ENCODE measurements around the gene SSH2.
"Not testable (repeated sequence)": the region's sequence is repeated elsewhere in the genome, so short reads cannot be mapped to it uniquely, and the experiment has no call there.

Gene SSH2

DNA sequence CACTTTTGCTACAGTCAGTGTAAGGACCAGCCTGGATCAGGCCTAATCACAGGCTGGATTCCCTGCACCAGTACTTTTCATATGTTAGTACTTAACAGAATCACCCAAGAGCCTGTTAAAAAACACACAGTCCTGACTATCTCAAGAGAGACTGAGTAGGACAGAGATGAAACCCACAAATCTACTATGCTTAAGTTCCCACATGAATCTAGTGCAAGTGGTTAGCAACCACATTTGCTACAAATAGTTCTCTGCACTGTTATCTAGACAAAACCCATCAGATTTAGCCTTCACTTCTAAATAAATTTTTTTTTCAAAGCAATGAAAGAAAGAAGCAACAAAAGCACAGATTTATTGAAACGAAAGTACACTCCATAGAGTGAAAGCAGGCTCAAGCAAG, 38.9 kb downstream of the SSH2 start:
- no peak for DNase-seq (ENCODE audit: low spot score)
- TF ChIP-seq CTCF (IDR thresholded peaks at IDR 0.05; ENCODE audit: extremely low read depth, missing control alignments), result no peak

GRCh38 chr17:29885031-29885640, 44.9 kb downstream of the SSH2 start:
- no peak for DNase-seq (ENCODE audit: low spot score)
- no peak for TF ChIP-seq CTCF (IDR thresholded peaks at IDR 0.05; ENCODE audit: extremely low read depth, missing control alignments)

GRCh38 chr17:29883497-29883896, 46.5 kb downstream of the SSH2 start:
- no peak for TF ChIP-seq CTCF (IDR thresholded peaks at IDR 0.05; ENCODE audit: extremely low read depth, missing control alignments)
- DNase-seq (ENCODE audit: low spot score), result no peak

DNA sequence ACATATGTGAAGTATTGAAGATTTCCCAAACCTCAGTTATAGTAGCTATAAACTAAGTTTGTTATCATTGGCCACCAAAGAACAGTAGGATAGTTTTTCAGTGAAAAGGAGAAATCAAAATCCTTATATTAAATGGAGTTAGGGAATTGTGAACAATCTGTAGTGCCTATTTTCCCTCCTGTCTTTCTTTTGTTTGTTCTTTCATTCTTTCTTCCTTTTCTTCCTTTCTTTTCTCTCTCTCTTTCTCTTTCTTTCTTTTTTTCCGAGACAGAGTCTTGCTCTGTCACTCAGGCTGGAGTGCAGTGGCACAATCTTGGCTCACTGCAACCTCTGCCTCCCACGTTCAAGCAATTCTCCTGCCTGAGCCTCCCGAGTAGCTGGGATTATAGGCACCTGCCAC, 48.8 kb downstream of the SSH2 start:
- no peak for DNase-seq (ENCODE audit: low spot score)
- TF ChIP-seq CTCF (IDR thresholded peaks at IDR 0.05; ENCODE audit: extremely low read depth, missing control alignments), result no peak

- no peak for TF ChIP-seq CTCF (IDR thresholded peaks at IDR 0.05; ENCODE audit: extremely low read depth, missing control alignments)
- DNase-seq (ENCODE audit: low spot score), result no peak
Observed at GRCh38 chr17:29880031-29880430, 50.0 kb downstream of the SSH2 start.

GRCh38 chr17:29874931-29875596, 55.0 kb downstream of the SSH2 start:
- DNase-seq (ENCODE audit: low spot score), result no peak
- TF ChIP-seq CTCF (IDR thresholded peaks at IDR 0.05; ENCODE audit: extremely low read depth, missing control alignments), result no peak

DNA sequence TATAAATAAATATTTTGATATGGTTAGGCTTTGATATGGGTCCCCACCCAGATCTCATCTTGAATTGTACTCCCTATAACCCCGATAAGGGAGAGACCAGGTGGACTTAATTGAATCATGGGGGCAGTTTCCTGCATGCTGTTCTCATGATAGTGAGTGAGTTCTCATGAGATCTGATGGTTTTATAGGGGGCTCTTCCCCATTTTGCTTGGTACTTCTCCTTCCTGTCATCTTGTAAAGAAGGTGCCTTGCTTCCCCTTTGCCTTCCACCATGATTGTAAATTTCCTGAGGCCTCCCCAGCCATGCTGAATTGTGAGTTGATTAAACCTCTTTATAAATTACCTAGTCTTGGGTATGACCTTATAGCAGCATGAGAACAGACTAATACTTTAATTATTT, 55.7 kb downstream of the SSH2 start:
- DNase-seq (ENCODE audit: low spot score), result not testable (repeated sequence)

GRCh38 chr17:29873476-29873875, 56.6 kb downstream of the SSH2 start:
- no peak for TF ChIP-seq CTCF (IDR thresholded peaks at IDR 0.05; ENCODE audit: extremely low read depth, missing control alignments)
- DNase-seq (ENCODE audit: low spot score), result no peak

All from GM20000 (cell line).